K562 (cell line): ENCODE results near the gene DNAAF1. TPM values are rescaled to one million over a fixed set of nuclear protein-coding genes. Genes with fewer than 3 reads are reported as not detected.

Experiments
- ATAC-seq: fragments of 200-7000 bp; cut with Tn5 transposase; 3 replicates; pipeline ENCODE4 v1.9.1; 2020; ENCODE audit warnings: moderate library complexity
- BruUV-seq: library from RNA; stranded (reverse); fragments of 400-500 nt; replicated peaks from 2 replicates; lab custom pipeline; 2021; lab: Mats Ljungman, UMichigan
- CTCF ChIA-PET: fragments of 300-600 bp; formaldehyde crosslinking; extraction: SDS; loops from one replicate; lab custom pipeline; 2021; ENCODE audit warnings: low intra/inter-chr PET ratio; lab: Yijun Ruan, JAX
- POLR2A ChIA-PET: fragments of 300-600, 350-650 bp; sonication (Branson Sonifier 250); formaldehyde crosslinking; extraction: SDS; loops from one replicate; lab custom pipeline; 2021; ENCODE audit warnings: antibody characterized with exemption, inconsistent platforms; lab: Yijun Ruan, JAX
- DNase-seq, 4 experiments: peaks; one replicate each; pipeline versions ENCODE4 v3.0.0 to v3.0.0-alpha.2; 2011 to 2018; ENCODE audit warnings: low spot score in 3 of 4, mixed read lengths in 3 of 4; ENCODE audit errors: extremely low read depth in 1 of 4
- FAIRE-seq: peaks from 2 replicates; lab custom pipeline; 2011; peaks lifted over from hg19 to GRCh38; lab: Jason Lieb, UNC
- H2AFZ ChIP-seq: 2 replicates; pipeline ENCODE4 v1.6.0; 2011; ENCODE audit warnings: low read depth, low read length, control low read depth, inconsistent platforms
- H3K27ac ChIP-seq: fragments of 200-600 bp; 3 replicates; pipeline ENCODE4 v1.8.0; 2011; ENCODE audit warnings: low read depth, mild to moderate bottlenecking, control low read depth, inconsistent platforms, low read length, moderate library complexity, mixed read lengths; ENCODE audit errors: extremely low read depth
- H3K27me3 ChIP-seq, 2 experiments: fragments of 300-600 bp in 1 of 2; 2 replicates in 1 of 2; 3 replicates in 1 of 2; pipeline versions ENCODE4 v1.6.0 to v1.8.0; 2011; ENCODE audit warnings: inconsistent platforms in 2 of 2, low read length in 2 of 2, mild to moderate bottlenecking in 1 of 2, mixed read lengths in 1 of 2, moderate library complexity in 1 of 2; ENCODE audit not compliant: control insufficient read depth in 2 of 2, insufficient read depth in 2 of 2
- H3K36me3 ChIP-seq: fragments of 300-600 bp; 3 replicates; pipeline ENCODE4 v1.8.0; 2011; ENCODE audit warnings: mild to moderate bottlenecking, low read length, inconsistent platforms; ENCODE audit not compliant: control insufficient read depth, insufficient read depth
- H3K4me1 ChIP-seq, 2 experiments: fragments of 200-600 bp in 1 of 2; replicated peaks in 1 of 2; 2 replicates in 1 of 2; 3 replicates in 1 of 2; pipeline versions ENCODE4 v1.5.1 to v1.8.0; 2011; ENCODE audit warnings: inconsistent platforms in 2 of 2, low read length in 2 of 2, mild to moderate bottlenecking in 1 of 2, mixed read lengths in 1 of 2, moderate library complexity in 1 of 2; ENCODE audit not compliant: control insufficient read depth in 2 of 2, insufficient read depth in 2 of 2
- H3K4me2 ChIP-seq: 2 replicates; pipeline ENCODE4 v1.6.1; 2011; ENCODE audit warnings: low read length, control low read depth, inconsistent platforms, mixed read lengths; ENCODE audit not compliant: insufficient read depth
- H3K4me3 ChIP-seq: fragments of 200-600 bp; sonication (generic), shearing (Covaris generic); 2 replicates; pipeline ENCODE4 v1.5.1; 2016; ENCODE audit warnings: control low read depth, inconsistent platforms
- H3K79me2 ChIP-seq: fragments of 200-600 bp; 3 replicates; pipeline ENCODE4 v1.8.0; 2011; ENCODE audit warnings: low read length, inconsistent platforms; ENCODE audit not compliant: control insufficient read depth, insufficient read depth
- H3K9ac ChIP-seq, 2 experiments: 2 replicates each; pipeline versions ENCODE4 v1.6.0 to v1.6.1; 2011; ENCODE audit warnings: low read depth in 2 of 2, low read length in 2 of 2, control low read depth in 1 of 2, inconsistent platforms in 1 of 2, mild to moderate bottlenecking in 1 of 2, mixed read lengths in 1 of 2; ENCODE audit not compliant: insufficient read depth in 1 of 2
- H3K9me1 ChIP-seq: one replicate; pipeline ENCODE4 v1.6.0; 2011; ENCODE audit warnings: inconsistent platforms, mild to moderate bottlenecking, low read length, moderate library complexity; ENCODE audit not compliant: control insufficient read depth, insufficient read depth
- H3K9me3 ChIP-seq: replicated peaks from 2 replicates; pipeline ENCODE4 v1.5.1; 2011; ENCODE audit warnings: low read depth, low read length, inconsistent platforms; ENCODE audit not compliant: control insufficient read depth, insufficient read depth
- H4K20me1 ChIP-seq: replicated peaks from 2 replicates; pipeline ENCODE4 v1.6.1; 2011; ENCODE audit warnings: low read length, inconsistent platforms, mixed read lengths; ENCODE audit not compliant: control insufficient read depth, insufficient read depth
- CCAR2 ChIP-seq: fragments of 200-400 bp; formaldehyde crosslinking; IDR thresholded peaks from 2 replicates; pipeline ENCODE4 v1.6.1; 2017; ENCODE audit warnings: mild to moderate bottlenecking, low read depth, low read length
- EGR1 ChIP-seq: fragments of 450-650 bp; conservative IDR thresholded peaks from 2 replicates; pipeline ENCODE4 v1.6.1; 2017; ENCODE audit warnings: mild to moderate bottlenecking
- ELF1 ChIP-seq: fragments of 200-800 bp; sonication (Bioruptor generic); IDR thresholded peaks from 2 replicates; pipeline ENCODE4 v1.6.1; 2016; ENCODE audit warnings: missing genetic modification characterization, missing compliant biosample characterization
- FOS ChIP-seq: IDR thresholded peaks from 3 replicates; pipeline ENCODE4 v1.6.1; 2011; ENCODE audit not compliant: insufficient read length; ENCODE audit errors: extremely low read depth
- POLR2G ChIP-seq: fragments of 200-400 bp; formaldehyde crosslinking; IDR thresholded peaks from 2 replicates; pipeline ENCODE4 v1.6.1; 2017; ENCODE audit warnings: low read depth, mild to moderate bottlenecking, antibody characterized with exemption, low read length, moderate library complexity
- PTRF ChIP-seq: fragments of 450-650 bp; IDR thresholded peaks from 2 replicates; pipeline ENCODE4 v1.6.1; 2016; ENCODE audit warnings: mild to moderate bottlenecking, missing genetic modification characterization, missing compliant biosample characterization
- RBFOX2 ChIP-seq: fragments of 200-400 bp; formaldehyde crosslinking; IDR thresholded peaks from 2 replicates; pipeline ENCODE4 v1.6.1; 2017; ENCODE audit warnings: low read depth, mild to moderate bottlenecking, low read length, moderate library complexity
- ZNF12 ChIP-seq: sonication (generic); formaldehyde crosslinking; IDR thresholded peaks from 2 replicates; pipeline ENCODE4 v1.4.0; 2020; ENCODE audit warnings: mild to moderate bottlenecking, missing genetic modification reagents
- ZNF143 ChIP-seq: sonication (generic); formaldehyde crosslinking; IDR thresholded peaks from 2 replicates; pipeline ENCODE4 v1.9.0; 2022; ENCODE audit warnings: mild to moderate bottlenecking, missing genetic modification reagents
- WGBS: fragments of 100-300 bp; shearing (Covaris generic); methylation state at CpG from one replicate; pipeline ENCODE4 v1.1.6; 2016; ENCODE audit warnings: low coverage, mixed read lengths; ENCODE audit not compliant: insufficient coverage; ENCODE audit errors: missing lambda C conversion rate; 5-methylcytosine and 5-hydroxymethylcytosine counted together
- in situ Hi-C: fragments of 300-500 bp; cut with MboI; formaldehyde crosslinking; loops from 4 replicates; pipeline ENCODE4 v1.15.0; 2018; ENCODE audit warnings: inconsistent platforms, mixed read lengths
- intact Hi-C: fragments of 100-400 bp; cut with micrococcal nuclease; formaldehyde crosslinking; loops from 2 replicates; pipeline ENCODE4 v1.14.2; 2022
- polyA plus RNA-seq, 8 experiments: library from polyadenylated mRNA; depleted of rRNA in 4 of 8; stranded (reverse) in 5 of 8; unstranded in 3 of 8; fragments of >200 nt; fragmentation: Nextera tagmentation in 2 of 8; fragmentation: Illumina TruSeq in 1 of 8; extraction: Ambion mirVana in 2 of 8; extraction: Trizol in 1 of 8; gene quantifications; 2 replicates each; pipeline versions ENCODE4 v1.2.1 to v1.2.3, GENCODE V29; 2011 to 2014; ENCODE audit warnings: inconsistent platforms in 1 of 8, missing spikeins in 1 of 8
- total RNA-seq, 7 experiments: library from RNA; depleted of rRNA in 6 of 7; stranded (reverse); fragments of >200 nt in 6 of 7; fragmentation: Illumina TruSeq in 2 of 7; extraction: Trizol in 2 of 7; gene quantifications; 2 replicates each; pipeline versions ENCODE4 v1.2.1 to v1.2.3, GENCODE V29; 2011 to 2021; ENCODE audit warnings: low replicate concordance in 1 of 7
- TF ChIP-seq, protein P1 (sequence below): sonication (generic); formaldehyde crosslinking; IDR thresholded peaks from 2 replicates; pipeline ENCODE4 v1.8.1; 2023; ENCODE audit warnings: mild to moderate bottlenecking, missing genetic modification reagents

The DNAAF1 gene
- total and polyA plus RNA-seq, 9 of the 15 experiments (the other 6 are each of a cell fraction or from before 2014, with no cell fraction given) = 0.01 TPM; not detected in 8

DNA sequence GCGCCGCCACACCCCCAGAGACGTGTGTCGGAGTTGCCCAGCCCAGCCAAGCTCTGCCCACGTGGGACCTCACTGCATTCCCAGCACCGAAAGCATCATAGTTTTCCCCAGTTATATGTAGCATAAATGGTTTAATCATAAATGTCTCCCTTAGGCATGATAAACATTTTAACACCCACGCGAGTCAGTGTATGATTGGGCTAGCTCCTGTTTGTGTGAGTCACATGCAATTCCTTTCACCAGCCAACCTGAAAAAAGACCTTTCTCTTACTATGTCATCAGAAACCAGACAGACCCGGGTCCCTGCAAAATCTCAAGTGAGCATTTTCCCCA lies 32.6 kb downstream of the DNAAF1 start:
- no peaks in the 10 kb centered on the region for H3K79me2 ChIP-seq
- peaks cover 7 to 42% of the 10 kb centered on the region in 2 experiments; a peak in 3 of 5 replicates for H3K4me1 ChIP-seq
- intact Hi-C loops = loop anchor here (5.0 kb wide), 1 partner anchor 220 kb away; no protein-coding TSS in a partner anchor
- no peak overlapping the region; the same call in 2 of the 3 replicates for H3K27ac ChIP-seq
- H3K36me3 ChIP-seq = peaks cover 52% of the 10 kb centered on the region; the same call in 2 of the 3 replicates
- H3K9ac ChIP-seq = peak overlapping the region in 1 of 2 experiments; percentile 66; a peak in 2 of 4 replicates
- H3K9me1 ChIP-seq = no peaks in the 10 kb centered on the region
- WGBS = 63% methylated on average over 9 of the region's 9 CpGs
- DNase-seq (no peak), ATAC-seq (no peak), FAIRE-seq (no peak)
- H3K4me3 ChIP-seq = no peak overlapping the region
- H2AFZ ChIP-seq = no peak overlapping the region
- peaks cover 3 to 9% of the 10 kb centered on the region in 2 experiments; a peak in 3 of 5 replicates for H3K27me3 ChIP-seq
- H3K9me3 ChIP-seq = no peaks in the 10 kb centered on the region
- CTCF ChIA-PET = interaction anchor here (1.0 kb wide), 1 partner anchor 37 kb away, joined by 3 read pairs; no protein-coding TSS in a partner anchor
- peaks cover 20% of the 10 kb centered on the region for H4K20me1 ChIP-seq
- POLR2A ChIA-PET = interaction anchor here (0.7 to 1.7 kb wide), 3 partner anchors 9 to 133 kb away, joined by 3 to 8 read pairs (median 4); partner anchors contain the start of gene TAF1C
- BruUV-seq = no TSS peak
- in situ Hi-C loops = no loop called here
- H3K4me2 ChIP-seq = no peak overlapping the region
- TF ChIP-seq FOS (no peak), EGR1 (peak; percentile 59)

DNA sequence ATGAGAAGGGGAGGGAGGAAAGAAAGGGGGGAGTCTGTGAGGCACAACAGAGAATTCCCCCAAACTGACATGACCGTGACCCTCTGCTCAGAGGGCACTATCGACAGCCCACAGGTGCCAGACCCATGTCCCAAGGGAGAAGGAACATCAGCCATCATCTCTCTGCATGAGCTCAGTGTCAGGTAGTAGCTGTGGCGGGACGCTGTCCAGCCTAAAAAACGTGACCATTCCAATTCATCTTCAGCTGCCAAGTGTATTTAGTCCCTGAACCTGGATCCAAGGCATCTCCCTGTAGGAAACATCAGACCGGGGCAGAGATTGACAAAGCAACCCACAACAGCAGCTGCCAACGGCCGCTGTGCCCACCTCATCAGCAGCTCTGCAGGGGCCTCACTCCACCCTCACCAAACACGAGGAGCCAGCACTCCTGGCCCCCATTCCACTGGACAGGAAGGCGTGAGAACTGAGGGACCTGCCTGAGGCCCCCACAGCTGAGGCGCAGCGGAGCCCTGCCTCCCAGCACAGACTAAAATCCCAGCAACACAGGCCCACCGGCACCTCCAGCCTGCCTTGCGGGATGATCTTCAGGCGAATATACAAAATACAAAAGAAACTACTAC lies 33.1 kb downstream of the DNAAF1 start:
- H2AFZ ChIP-seq = no peak overlapping the region
- CTCF ChIA-PET = no interaction called here
- FAIRE-seq (no peak), DNase-seq (no peak), ATAC-seq (no peak)
- peaks cover 7 to 42% of the 10 kb centered on the region in 2 experiments; a peak in 3 of 5 replicates for H3K4me1 ChIP-seq
- no peak overlapping the region for H3K4me2 ChIP-seq
- intact Hi-C loops (loop anchor here (5.0 kb wide), 1 partner anchor 221 kb away; no protein-coding TSS in a partner anchor), in situ Hi-C loops (no loop called here)
- no TSS peak for BruUV-seq
- H3K9ac ChIP-seq = no peak overlapping the region
- H3K79me2 ChIP-seq = no peaks in the 10 kb centered on the region; the same call in 2 of the 3 replicates
- H3K27me3 ChIP-seq = peaks cover 3 to 9% of the 10 kb centered on the region in 2 experiments; a peak in 2 of 5 replicates
- H3K9me3 ChIP-seq = peaks cover 2% of the 10 kb centered on the region; the same call in 1 of the 2 replicates
- H3K9me1 ChIP-seq = no peaks in the 10 kb centered on the region
- H4K20me1 ChIP-seq = peaks cover 20% of the 10 kb centered on the region
- no peak overlapping the region; the same call in 2 of the 3 replicates for H3K27ac ChIP-seq
- no peak overlapping the region for H3K4me3 ChIP-seq
- peaks cover 57% of the 10 kb centered on the region; the same call in 2 of the 3 replicates for H3K36me3 ChIP-seq
- POLR2A ChIA-PET = interaction anchor here (0.7 to 1.7 kb wide), 7 partner anchors 9 to 134 kb away, joined by 3 to 8 read pairs (median 4); partner anchors contain the start of gene TAF1C
- WGBS = 87% methylated on average over 15 of the region's 15 CpGs
- peak; percentile 62 for TF ChIP-seq POLR2G
- TF ChIP-seq ZNF143 (CRISPR knock-in tag) = no peak
- TF ChIP-seq, protein P1, sequence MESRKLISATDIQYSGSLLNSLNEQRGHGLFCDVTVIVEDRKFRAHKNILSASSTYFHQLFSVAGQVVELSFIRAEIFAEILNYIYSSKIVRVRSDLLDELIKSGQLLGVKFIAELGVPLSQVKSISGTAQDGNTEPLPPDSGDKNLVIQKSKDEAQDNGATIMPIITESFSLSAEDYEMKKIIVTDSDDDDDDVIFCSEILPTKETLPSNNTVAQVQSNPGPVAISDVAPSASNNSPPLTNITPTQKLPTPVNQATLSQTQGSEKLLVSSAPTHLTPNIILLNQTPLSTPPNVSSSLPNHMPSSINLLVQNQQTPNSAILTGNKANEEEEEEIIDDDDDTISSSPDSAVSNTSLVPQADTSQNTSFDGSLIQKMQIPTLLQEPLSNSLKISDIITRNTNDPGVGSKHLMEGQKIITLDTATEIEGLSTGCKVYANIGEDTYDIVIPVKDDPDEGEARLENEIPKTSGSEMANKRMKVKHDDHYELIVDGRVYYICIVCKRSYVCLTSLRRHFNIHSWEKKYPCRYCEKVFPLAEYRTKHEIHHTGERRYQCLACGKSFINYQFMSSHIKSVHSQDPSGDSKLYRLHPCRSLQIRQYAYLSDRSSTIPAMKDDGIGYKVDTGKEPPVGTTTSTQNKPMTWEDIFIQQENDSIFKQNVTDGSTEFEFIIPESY = no peak
- no peak for TF ChIP-seq CCAR2
- no peak for TF ChIP-seq PTRF
- 0 out of 2 replicates have a peak, but pooled peaks have one; percentile 27 for TF ChIP-seq RBFOX2
- no peak for TF ChIP-seq ZNF12 (CRISPR knock-in tag)
- no peak for TF ChIP-seq ELF1 (tag)
